GM12875 (cell line): Measurements from ENCODE around the gene EML1.

Source experiments
- H3K4me3 ChIP-seq: one replicate; pipeline ENCODE4 v1.5.1; 2011; ENCODE audit warnings: low read depth, low read length, control low read depth
- TF ChIP-seq, protein P1 (sequence below): IDR thresholded peaks from 2 replicates; pipeline ENCODE4 v1.5.1; 2011; ENCODE audit warnings: low read depth, mild to moderate bottlenecking, control low read depth, inconsistent platforms, low read length, moderate library complexity, borderline replicate concordance; ENCODE audit not compliant: insufficient read depth

Gene EML1

DNA sequence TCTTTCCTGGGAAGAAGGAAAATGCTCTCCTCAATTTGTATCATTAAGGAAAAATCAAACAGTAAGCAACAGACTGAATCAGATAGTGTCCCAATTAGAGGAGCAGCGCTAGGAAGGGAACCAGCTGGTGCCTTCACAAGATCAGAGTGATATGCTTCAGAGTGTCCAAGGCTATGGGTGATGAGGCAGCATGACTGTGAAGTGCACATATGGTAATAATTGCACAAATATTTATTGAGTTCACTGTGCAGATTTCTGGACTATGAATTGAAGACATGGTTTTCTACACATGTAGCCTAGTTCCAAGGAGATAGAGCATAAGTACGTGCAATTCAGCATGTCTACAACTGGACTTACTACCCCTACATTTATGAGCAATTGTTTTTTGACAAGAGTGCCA is 193.2 kb downstream of the EML1 start:
- H3K4me3 ChIP-seq: no peak overlapping the region
- TF ChIP-seq, protein P1, sequence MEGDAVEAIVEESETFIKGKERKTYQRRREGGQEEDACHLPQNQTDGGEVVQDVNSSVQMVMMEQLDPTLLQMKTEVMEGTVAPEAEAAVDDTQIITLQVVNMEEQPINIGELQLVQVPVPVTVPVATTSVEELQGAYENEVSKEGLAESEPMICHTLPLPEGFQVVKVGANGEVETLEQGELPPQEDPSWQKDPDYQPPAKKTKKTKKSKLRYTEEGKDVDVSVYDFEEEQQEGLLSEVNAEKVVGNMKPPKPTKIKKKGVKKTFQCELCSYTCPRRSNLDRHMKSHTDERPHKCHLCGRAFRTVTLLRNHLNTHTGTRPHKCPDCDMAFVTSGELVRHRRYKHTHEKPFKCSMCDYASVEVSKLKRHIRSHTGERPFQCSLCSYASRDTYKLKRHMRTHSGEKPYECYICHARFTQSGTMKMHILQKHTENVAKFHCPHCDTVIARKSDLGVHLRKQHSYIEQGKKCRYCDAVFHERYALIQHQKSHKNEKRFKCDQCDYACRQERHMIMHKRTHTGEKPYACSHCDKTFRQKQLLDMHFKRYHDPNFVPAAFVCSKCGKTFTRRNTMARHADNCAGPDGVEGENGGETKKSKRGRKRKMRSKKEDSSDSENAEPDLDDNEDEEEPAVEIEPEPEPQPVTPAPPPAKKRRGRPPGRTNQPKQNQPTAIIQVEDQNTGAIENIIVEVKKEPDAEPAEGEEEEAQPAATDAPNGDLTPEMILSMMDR: no peak

DNA sequence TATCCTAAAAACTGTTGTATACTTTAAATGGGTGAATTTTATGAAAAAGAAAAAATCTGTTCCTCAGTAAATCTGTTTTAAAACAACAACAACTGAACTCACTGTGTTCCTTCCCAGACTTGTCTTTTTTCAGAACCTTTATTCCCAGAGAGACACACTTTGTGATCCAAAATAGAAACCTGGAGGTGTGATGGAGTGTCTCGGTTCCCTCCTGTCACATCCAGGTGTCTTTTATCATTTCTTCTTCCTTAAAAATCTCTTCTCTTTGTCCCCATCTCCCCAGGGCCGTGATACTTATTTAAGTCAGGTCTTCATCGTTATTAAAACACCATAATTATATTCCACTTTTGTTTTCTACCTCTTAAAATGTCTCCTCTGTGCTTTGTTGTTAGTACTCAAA is 195.8 kb downstream of the EML1 start:
- TF ChIP-seq, protein P1: no peak
- no peak overlapping the region for H3K4me3 ChIP-seq

DNA sequence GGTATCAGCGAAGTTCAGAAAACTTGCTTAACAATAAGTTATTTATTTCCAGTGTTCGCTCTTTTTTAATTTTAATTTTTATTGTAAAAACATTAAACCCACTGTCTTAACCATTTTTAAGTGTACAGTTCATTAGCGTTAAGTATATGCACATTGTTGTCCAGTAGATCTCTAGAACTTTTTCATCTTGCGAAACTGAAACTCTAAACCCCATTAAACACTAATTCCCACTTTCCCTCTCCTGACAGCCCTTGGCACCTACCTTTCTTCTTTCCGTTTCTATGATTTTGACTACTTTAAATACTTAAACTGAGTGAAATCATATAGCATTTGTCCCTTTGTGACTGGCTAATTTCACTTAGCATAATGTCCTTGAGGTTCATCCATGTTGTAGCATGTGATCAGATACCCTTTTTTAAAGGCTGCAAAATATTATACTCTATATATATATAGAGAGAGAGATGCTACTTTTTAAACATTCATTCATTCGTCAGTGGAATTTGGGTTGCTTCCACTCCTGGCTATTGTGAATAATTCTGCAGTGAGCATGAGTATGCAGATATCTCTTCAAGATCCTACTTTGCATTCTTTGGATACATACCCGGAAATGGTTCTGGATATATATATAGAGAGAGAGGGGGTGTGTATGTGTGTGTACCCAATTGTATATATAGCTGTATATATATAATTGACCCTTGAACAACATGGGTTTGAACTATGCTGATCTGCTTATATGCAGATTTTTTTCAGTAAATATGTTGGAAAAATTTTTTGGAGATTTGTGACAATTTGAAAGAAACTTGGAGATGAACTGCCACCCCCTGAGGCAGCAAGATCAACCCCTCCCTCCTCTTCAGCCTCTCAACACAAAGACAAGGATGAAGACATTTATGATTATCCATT is 197.3 kb downstream of the EML1 start:
- TF ChIP-seq, protein P1: no peak

GRCh38 chr14:99991331-99991730 is 198.1 kb downstream of the EML1 start:
- no peak overlapping the region for H3K4me3 ChIP-seq
- TF ChIP-seq, protein P1: no peak

More for the DNA sequence above, 197.3 kb downstream of the EML1 start:
- H3K4me3 ChIP-seq: no peak overlapping the region
